LNCAP (cell line): ENCODE data around the gene COPZ1.

Source experiments
- TF ChIP-seq, protein P1 (sequence below): fragments of 450-650 bp; IDR thresholded peaks from 2 replicates; pipeline ENCODE4 v1.5.1; 2017; ENCODE audit warnings: mild to moderate bottlenecking

The COPZ1 gene, protein sequence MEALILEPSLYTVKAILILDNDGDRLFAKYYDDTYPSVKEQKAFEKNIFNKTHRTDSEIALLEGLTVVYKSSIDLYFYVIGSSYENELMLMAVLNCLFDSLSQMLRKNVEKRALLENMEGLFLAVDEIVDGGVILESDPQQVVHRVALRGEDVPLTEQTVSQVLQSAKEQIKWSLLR

GRCh38 chr12:54324617-54325441, at the start of gene COPZ1:
Gene COPZ1 (plus strand): TSS chr12:54325131. CDS start chr12:54325164, 33 bp downstream.
- TF ChIP-seq, protein P1, sequence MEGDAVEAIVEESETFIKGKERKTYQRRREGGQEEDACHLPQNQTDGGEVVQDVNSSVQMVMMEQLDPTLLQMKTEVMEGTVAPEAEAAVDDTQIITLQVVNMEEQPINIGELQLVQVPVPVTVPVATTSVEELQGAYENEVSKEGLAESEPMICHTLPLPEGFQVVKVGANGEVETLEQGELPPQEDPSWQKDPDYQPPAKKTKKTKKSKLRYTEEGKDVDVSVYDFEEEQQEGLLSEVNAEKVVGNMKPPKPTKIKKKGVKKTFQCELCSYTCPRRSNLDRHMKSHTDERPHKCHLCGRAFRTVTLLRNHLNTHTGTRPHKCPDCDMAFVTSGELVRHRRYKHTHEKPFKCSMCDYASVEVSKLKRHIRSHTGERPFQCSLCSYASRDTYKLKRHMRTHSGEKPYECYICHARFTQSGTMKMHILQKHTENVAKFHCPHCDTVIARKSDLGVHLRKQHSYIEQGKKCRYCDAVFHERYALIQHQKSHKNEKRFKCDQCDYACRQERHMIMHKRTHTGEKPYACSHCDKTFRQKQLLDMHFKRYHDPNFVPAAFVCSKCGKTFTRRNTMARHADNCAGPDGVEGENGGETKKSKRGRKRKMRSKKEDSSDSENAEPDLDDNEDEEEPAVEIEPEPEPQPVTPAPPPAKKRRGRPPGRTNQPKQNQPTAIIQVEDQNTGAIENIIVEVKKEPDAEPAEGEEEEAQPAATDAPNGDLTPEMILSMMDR, result peak; percentile 77

DNA sequence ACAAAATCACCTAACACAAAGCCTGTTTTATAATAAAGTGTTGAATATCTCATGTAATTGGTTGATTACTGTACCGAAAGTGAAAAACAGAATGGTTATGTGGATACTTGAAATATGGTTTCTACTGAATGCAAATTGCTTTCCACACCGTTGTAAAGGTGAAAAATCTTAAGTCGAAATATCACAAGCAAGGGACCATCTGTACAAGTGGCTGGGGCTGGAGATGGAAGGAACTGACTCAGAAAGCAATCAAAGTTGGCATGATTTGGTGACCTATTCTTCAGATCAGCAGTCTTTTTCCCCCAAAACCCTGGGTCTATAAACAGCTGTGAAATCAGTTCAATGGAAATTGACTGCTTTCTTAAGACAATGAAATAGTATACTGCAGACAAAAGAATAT, 48.6 kb upstream of the COPZ1 start:
- TF ChIP-seq, protein P1, result no peak

DNA sequence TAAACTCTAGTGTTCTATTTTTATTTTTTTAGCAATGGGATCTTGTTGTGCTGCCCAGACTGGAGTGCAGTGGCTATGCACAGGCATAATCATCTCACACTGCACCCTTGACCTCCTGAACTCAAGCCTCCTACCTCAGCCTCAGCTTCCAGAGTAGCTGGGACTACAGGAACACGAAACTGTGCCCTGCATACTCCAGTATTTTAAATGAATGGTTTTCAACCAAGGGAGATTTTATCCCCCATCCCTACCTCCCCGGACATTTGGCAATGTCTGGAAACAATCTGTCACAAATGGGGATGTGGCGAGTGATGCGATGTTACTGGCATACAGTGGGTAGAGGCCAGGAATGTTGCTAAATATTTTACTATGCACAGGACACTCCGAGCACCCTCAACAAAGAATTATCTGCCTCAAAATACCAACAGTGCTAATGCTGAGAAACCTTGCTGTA, 47.1 kb upstream of the COPZ1 start:
- TF ChIP-seq, protein P1, result no peak

DNA sequence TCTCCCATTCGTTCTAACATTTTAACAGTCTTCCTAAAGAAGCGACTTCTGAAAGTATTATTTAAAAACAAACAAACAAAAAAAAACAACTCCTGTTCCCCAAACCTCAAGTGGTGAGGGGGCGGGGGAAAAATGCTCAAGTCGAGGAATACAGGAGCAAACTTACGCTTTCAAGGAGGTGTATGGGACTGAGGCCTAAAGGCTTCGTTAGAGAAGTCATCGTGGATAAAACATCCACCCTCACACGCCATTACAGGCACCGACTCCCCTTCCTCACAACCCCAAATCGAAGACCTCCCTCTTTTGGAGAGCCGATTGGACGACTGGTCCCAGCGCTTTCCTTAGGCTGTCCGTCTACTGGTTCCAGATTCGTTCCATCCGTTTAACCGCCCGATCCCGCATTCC, 45.7 kb upstream of the COPZ1 start:
- TF ChIP-seq, protein P1, result no peak

DNA sequence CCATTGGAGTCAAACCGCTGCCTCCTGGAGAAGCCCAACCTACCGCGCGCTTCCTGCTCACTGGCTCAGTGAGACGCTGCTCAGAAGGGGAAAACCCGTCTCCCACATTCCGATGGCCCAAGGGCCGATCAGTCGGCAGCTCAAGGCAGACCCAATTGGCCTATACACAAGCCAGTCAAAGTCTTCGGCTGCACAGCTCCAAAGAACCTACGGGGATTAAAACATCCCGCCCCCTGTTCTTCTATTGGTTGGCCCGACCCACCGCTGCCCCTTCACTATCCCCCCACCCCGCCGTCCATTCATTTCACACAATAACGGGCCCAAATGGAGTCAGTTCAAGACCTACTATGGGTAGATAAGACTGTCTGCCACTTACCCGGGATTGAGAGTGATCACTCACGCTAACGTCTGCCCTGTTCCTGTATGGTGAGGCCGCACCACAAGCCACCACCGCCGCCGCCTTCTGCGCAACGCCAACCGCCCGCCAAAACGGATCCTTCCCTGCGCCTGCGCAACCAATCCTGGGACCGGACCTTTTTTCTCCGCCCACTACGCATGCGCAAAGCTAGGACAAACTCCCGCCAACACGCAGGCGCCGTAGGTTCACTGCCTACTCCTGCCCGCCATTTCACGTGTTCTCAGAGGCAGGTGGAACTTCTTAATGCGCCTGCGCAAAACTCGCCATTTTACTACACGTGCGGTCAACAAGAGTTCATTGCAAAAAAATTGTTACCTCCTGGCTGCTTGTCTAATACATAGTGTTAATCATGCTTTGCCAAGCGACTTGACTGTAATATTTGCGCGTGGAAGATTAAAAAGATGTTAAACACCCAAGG, 45.1 kb upstream of the COPZ1 start, which contains the start of gene CBX5:
TSS of gene CBX5 (minus strand) at position 491 of the 836 bp plus-strand sequence. CDS start 22,472 bp downstream, outside the sequence.
- TF ChIP-seq, protein P1, result no peak

GRCh38 chr12:54280468-54281260, 44.3 kb upstream of the COPZ1 start, which contains the start of gene HNRNPA1:
Gene HNRNPA1 (plus strand): TSS chr12:54280726. CDS start chr12:54280808, 82 bp downstream.
- TF ChIP-seq, protein P1, result no peak
